Measurements from ENCODE around the gene ADGRV1.

The ADGRV1 gene

DNA sequence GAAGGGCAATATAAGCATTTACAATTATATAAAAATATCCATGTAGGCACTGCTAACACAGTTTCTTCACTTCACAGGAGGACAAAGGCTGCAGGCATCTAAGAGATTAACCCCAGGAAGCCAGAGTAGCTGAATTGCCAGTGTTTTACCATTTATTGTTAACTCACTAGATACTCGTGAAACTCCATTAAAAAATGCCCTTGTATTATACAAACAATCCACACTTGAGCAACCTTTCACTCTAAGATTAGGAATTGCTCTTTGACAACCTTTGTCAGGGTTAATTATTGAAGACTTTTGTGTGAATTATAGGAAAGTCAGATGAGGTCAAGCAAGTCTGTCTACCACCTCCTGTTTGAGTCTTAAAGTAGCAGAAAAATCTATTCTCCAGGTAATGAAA lies 317.8 kb downstream of the ADGRV1 start:
- no peak for DNase-seq (ENCODE audit: low read depth)

DNA sequence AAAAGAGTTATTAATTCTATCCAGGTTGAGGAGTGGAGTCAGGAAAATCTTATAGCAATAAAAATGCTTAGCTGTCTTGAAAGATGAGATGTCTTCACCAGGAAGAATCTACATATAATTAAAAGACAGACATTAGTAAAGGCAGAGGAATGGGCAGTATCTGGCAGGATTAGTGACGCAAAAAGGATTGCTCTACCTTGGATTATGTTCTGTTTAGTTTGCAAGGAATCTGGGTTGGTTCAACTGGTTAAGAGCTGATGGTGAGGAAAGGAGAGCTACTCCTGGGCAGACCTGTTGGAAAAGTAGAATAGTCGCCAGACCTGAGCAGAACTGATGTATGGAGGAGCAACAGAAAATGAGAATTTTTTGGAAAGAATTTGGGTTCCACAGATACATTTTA lies 318.5 kb downstream of the ADGRV1 start:
- no peak for DNase-seq (ENCODE audit: low read depth)

DNA sequence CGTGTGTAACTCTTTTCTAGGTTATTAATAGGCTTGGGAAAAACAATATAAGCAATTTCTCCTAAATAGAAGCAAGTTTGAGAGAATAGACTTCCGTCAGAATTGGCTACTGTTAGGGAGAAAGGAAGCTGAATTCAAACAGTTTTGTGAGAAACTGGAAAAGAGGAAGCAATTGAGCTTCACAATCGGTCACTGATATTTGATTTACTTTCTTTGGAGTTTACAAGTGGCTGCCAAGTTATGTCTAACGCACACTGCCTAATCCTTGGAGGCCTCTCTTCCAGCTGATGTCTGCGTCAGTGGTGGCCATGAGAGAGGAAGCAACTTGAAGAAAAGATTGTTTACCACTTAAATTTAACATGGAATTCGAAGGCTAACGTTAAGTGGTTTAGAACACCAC lies 319.5 kb downstream of the ADGRV1 start:
- DNase-seq (ENCODE audit: low read depth): peak; percentile 28

DNA sequence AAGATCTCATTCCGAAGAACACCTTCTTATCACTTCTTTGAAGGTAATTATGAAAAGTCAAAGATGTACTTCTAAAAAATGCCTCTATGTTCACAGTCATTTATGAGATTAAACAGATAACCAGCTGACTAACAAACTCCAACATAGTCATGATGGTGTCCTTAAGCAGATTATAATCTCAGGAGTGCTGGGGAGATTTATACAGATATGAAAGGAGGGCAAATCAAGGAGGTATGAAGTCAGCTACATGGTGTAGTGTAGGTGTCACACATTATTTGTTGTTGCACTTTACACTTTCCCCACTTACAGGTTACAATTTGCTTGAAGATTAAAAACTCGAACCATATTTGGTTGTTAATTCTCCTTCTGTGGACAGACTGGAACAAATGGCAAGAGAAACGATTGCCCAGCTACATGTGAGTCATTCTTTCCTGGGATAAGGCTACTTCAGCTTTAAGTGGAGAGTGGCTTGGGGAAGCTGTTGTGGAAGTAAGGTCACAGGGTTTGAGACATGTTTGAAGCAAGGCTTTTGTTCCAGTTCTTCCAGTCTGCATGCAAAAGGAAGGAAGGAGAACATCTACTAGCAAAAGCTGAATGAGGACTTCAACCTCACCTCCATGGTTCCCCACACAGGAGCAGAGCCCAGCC lies 320.1 kb downstream of the ADGRV1 start:
- peak; percentile 62 for DNase-seq (ENCODE audit: low read depth)

DNA sequence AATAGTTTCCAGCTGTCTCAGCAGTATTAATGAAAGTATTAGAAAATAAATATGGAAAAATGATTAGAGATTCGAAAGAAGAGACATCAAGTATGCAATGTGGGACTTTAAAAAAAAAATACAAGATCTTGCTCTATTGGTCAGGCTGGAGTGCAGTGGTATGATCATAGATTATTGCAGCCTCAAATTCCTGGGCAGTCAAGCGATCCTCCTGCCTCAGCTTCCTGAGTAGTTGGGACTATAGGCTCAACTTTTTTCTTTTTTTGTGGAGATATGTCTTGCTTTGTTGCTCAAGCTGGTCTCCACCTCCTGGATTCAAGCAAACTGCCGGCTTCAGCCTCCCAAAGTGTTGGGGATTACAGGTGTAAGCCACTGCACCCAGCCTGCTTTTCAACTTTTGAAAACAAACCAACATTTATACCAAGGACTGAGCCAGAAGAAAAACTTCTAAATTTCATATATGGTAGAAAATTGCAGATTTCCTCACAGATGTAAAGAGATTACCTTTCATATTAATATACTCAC lies 323.1 kb downstream of the ADGRV1 start:
- DNase-seq (ENCODE audit: low read depth): no peak

DNA sequence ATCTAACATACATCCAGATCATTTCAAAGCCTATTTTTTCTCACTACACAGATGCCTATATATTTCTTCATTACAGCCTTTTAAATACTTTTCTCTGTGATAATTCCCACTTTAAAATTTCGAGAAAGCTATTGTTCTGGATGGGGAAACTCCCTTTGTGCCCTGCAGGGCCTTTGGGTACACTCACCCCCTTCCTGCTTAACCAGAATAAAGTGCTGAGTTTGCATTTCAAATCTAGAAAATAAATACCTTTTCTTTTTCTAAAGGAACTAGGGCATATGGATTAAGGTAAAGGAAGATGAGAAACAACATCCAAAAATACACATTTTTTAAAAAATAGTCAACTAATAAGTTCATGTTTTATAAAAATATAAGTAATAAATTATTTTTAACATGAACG lies 323.9 kb downstream of the ADGRV1 start:
- DNase-seq (ENCODE audit: low read depth): no peak

DNA sequence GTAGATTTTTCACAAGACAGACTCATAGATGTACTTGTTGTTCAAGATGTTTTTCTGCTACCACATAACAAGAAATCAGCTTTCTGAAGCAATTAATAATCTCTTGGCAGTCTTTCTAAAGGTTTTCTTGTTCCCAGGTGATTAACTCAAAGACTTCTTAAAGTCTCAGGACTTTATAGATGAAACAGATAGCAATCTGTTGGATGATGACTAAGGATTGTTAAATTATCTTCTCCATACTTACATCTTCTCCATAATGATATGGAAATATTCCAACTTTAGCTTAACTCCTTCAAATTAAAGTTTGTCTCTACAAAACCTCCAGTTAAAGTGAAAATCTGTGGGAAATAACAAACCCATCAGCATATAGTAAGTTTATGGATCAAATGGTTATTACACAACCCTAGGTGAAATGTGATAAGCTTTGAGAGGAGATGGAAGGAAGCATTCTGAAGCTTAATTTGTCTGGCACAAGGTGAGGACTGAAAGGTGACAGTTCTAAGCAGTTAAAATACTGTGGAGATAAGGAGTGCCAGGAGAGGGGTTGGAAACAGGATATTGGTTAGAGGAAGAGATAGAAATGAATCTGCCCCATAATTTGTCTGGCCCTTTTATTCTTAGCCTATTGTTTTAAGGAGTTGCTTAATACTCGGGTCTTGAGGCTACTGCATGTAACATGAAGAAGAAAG lies 326.7 kb downstream of the ADGRV1 start:
- no peak for DNase-seq (ENCODE audit: low read depth)

DNA sequence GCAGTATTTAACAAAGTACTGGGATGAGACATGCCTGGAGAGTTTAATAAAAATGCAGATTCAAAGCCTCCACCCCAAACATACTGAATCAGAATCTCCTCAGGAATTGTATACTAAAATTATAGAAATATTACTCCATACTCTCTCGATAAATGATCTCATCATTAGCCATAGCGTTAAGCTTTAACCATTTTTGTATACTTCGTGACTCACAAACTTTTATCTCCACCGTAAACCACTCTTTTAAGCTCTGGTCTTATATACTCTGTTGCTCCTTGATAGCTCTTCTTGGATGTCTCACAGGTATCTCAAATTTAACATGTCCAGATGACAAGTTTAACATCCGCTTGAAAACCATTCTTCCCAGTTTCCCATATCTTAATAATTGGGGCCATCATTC lies 327.8 kb downstream of the ADGRV1 start:
- DNase-seq (ENCODE audit: low read depth): no peak

DNA sequence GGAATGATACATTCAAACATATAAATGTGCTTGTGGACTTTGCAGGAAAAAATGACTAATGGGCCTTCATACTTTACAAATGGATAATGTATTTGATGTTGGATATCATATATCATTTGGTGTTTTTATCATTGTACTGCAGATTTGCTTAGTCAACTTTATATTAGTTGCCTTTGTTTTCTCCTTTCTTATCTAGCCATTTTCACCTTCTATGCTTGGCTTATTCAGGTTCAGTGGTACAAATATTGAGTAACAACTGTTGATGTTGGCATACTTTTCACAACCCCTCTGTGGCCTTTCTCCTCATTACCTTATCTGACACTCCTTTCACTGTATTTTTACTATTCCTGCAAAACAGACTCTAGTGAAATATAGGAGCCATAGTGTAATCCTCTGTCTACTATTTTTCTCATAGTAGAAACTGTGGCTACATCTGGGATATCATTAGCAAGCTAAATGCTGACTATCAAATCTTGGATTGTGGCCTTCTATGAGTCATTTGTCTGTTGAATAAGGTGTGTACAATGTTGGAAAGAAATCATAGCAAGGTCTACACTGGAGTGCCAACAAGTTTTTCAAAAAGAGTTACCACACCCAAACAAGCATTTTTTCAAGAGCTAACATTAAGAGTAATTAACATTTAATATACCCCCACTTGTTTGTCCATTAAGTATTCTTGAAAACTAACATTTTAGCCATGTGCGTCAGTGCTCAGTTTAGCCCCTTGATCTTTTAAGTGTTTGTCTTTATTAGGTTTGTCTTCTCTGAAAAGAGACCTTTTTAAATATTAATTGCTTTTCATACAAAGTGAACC lies 330.1 kb downstream of the ADGRV1 start:
- DNase-seq (ENCODE audit: low read depth): peak; percentile 33

DNA sequence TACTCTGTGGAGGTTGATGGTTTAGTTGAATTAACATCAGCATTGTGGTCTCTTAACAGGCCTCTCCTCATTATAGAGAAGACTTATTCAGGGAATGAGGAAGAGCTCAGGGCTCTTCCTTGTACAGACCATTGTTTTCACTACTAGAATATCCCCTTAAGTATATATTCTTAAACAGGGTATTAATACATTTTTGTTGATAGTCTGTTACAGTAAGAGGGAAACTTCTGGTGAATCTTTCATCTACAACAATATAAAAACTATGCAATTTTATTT lies 330.7 kb downstream of the ADGRV1 start:
- DNase-seq (ENCODE audit: low read depth): no peak

DNA sequence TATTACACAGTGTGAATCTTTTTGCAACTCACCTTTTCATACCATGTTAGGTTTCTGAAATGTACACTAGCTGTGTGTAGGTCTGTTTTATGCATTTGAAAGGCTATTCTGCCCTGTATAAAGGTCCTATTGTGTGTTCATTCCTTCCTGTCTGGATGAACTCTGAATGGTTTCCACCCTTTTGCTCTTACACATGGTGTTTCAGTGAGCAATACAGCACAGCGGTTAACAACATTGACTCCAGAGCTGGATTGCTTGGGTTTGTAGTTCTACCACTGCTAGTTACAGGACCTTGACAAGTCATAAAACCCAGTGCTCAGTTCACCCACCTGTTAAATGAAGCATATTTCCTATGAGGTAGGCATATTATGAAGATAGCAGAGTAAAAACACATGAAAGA lies 331.6 kb downstream of the ADGRV1 start:
- no peak for DNase-seq (ENCODE audit: low read depth)

DNA sequence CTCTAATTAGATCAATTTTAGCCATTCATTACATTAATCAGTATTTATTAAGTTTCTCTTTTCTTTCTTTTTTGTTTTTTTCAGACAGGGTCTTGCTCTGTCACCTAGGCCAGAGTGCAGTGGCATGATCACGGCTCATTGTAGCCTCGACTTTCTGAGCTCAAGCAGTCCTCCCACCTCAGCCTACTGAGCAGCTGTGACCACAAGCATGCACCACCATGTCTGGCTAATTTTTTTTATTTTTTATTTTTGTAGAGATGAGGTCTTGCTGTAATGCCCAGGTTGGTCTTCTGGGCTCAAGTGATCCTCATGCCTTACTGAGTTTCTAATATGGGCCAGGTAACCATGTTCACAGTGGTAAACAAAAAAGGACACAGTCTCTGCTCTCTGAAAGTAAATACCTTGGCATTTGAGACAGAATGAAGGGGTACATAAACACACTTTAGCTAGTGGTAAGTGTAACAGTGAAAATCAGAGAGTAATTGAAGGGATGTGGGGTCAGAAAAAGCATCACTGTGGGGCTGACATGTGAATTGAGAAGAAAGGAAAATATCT lies 336.3 kb downstream of the ADGRV1 start:
- DNase-seq (ENCODE audit: low read depth): no peak

DNA sequence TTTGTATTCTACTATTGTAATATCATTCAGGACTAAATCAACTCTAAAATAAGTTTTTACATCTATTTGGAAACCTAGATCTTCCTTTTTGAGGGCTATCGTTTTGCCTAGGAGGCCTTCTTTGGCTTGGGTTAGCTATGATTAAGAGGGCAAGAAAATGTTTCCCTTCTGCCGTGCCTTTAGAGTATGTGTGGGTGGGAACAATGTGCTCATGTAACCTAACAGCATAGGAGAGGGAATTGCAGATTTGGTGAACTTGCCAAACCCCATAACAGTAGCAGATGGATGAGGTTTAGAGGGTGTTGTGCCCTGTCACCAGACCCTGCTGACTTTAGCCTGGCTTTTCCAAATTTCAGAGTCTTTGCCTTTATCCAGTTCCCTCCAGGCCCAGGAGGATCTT lies 339.0 kb downstream of the ADGRV1 start:
- DNase-seq (ENCODE audit: low read depth): no peak

DNA sequence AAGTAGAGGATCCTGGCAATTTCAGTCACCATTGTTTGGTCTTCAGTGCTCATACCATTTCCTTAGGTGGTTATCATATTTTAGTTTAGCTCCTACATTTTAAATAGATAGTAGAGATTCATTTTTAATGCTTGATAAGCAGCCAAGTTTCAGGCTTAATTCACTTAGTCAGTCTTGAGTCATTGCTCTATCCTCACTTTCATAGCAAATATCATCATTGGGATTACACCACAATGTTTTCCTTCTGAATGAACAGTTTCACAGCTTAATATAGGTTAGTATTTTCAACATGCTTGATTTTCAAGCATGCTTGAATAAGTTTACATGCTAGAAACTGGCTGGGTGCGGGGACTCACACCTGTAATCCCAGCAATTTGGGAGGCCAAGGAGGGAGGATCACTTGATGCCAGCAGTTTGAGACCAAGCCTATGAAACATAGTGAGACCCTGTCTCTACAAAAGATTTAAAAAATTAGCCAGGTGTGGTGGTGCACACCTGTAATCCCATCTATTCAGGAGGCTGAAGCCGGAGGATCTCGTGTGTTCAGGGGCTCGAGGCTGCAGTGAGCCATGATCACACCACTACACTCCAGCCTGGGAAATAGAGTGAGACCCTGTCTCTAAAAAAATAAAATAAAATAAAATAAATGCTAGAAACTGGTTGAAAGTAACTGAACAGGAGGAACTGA lies 339.9 kb downstream of the ADGRV1 start:
- DNase-seq (ENCODE audit: low read depth): peak; percentile 37

DNA sequence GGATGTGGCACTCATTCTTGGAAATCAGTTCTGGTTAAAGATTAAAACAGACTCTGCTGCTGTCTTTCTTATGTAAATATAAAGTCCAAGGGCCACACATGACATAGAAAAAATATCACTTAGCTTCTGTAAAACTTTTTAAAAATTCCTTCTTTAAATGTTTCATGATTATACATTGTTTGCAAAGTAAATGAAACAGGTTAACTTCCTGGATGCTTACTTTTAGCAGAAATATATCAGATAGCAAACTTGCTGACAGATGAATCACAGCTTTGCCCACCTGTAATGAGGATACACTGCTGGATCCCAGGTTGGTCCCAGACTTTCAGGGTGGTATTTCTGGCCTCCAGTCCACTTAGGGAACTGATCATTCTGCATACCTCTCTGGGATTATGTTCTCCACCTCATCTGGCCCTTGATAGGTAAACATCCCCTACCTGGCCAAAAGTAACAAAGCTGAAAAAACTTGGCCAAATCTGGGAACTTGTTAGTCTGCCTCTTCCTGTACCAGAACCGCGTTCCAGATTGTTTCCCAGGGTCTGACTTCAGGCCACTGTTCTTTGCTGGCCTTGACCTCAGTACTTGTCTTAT lies 340.5 kb downstream of the ADGRV1 start:
- DNase-seq (ENCODE audit: low read depth): no peak

DNA sequence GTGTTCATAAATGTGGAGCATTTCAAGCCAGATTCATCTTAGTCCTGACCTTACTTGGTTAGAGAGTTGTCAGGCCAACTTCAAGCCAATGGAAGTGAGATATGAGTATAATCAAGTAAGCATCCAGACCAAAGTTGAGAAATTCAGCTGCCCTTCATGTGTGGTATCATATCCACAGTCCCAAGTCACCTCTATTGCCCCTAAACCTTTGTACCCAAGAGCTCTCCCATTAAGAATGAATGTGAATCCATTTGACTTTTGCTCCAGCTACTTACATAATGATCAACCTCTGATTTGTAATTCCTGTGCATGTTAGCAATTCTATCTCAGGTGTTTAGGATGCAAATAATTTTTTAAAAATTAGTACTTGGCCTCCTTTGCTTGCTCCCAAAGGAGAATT lies 342.7 kb downstream of the ADGRV1 start:
- no peak for DNase-seq (ENCODE audit: low read depth)

DNA sequence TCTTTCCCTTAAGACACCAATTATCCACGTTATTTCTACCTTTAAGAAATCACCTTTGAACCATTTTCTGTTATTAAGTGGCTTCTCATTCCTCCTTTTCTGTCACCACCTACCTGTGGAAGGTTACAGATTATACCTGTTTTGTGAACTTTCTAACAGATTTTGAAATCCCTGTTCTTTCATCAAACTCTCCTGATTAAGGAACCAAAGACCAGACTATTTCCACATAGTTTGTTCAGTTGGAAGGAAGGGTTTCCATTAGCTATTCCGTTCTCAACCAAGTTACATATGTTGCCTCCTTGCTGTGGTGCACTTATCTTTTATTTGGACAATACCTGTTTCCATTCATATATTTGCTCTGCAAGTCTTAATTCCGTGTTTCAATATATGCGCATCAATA lies 343.6 kb downstream of the ADGRV1 start:
- no peak for DNase-seq (ENCODE audit: low read depth)

DNA sequence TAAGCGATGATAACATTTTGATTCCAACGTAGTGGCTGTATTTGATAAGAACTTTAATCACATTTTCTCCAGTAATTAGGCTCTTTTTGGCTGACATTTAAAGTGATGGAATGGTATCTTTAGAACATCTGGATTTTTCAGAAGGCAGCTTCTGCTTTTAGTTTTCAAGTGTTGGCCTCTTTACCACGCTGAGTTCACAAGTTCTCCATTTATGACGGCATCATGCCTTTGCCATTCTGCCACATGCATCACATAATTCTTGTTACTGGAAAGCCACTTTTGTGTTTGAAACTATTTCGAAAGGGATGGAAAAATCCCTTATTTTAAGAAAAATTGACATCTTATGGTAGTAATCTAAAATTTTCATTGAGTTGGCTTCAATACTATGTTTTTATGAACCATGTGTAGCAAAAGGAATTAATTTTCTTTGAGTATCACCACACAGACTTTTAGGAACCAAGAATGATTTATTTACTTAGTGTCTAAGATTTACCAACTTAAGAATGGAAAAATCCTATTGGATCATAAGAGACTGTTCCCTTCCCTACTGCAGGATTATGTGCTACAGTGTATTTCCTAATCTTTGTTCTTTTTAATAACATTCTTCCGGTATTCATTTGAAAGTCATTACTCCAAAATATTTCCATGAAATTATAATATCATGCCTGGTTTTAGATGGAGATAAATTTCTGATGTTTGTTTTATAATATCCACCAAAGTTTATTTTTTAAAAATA lies 344.2 kb downstream of the ADGRV1 start:
- no peak for DNase-seq (ENCODE audit: low read depth)

DNA sequence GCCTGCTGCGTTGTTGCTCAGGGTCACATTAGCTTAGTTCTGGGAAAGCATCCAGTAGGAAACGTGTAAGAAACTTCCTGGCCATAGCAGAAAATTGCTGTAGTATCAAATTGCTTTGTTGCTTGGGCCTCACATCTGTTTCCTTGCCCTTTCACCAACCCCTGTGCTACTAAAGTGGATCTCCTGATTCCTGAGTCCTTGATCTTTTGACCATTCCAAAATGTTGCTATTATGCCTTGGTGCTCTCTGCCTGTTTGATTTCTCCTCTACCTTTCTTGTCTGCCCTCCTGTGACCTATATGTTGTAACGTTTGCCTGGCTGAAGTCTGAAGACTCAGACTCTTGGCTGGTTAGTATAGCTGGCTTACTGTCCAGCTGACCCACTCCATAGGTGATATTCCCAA lies 350.5 kb downstream of the ADGRV1 start:
- DNase-seq (ENCODE audit: low read depth): peak; percentile 40

DNA sequence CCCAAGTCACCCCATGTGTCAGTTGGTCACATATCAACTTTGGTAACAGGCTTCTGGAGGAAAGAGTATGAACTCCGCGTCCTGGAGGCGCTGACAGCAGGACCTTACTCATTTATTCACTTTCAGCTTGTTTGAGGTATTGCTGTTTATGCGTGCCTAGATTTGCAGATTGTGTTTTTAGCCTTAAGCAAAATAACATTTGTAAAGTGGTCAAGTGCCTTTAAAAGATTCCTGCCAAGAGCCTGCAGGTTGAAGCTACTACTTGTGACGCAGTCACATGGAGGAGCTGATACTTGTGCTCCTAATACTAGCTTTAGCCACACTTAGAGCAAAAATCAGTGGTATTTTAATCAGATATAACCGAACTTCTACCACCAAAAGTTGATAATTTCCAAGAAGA lies 351.3 kb downstream of the ADGRV1 start:
- DNase-seq (ENCODE audit: low read depth): no peak

DNA sequence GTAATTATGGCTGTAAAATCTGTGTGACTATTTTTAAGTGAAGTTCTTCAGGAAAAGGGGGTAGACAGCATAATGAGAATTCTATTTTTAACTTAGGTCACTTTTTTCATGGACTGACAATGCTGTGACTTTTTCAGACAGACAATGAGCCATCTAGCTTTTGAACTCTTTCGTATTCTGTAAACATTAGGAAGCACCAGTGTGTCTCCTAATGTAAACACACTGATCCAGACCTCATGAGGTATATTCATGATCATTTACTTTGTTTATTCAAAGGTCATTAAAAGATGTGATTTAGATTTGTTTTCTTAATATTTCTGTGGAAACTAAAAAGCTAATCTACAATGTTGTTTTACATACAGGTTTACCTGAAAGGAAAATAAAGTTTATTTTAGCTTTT lies 352.6 kb downstream of the ADGRV1 start:
- DNase-seq (ENCODE audit: low read depth): no peak

Data from stromal cell of bone marrow (primary cell).